Heart right ventricle (tissue), 16 donors: Measurements from ENCODE around the gene LARP4B. TPM values are rescaled to one million over a fixed set of nuclear protein-coding genes. Genes with fewer than 3 reads are reported as not detected.
"Not testable (repeated sequence)": the region's sequence is repeated elsewhere in the genome, so short reads cannot be mapped to it uniquely, and the experiment has no call there.

Experiments
- ATAC-seq, 8 donors: fragments of 200-7000 bp; cut with Tn5 transposase; one replicate each; pipeline ENCODE4 v1.9.1; 2020; ENCODE audit warnings: mild to moderate bottlenecking in 8 of 8, moderate library complexity in 8 of 8, moderate number of reproducible peaks in 1 of 8
- DNase-seq, 2 donors: peaks; one replicate each; pipeline ENCODE4 v3.0.0-alpha.2; 2020
- H3K27ac ChIP-seq, 10 donors: fragments of 200-600 bp; sonication (generic) in 2 of 10; one replicate each; pipeline versions ENCODE4 v1.5.0 to v1.8.0; 2020 to 2022; ENCODE audit warnings: mild to moderate bottlenecking in 3 of 10
- H3K27me3 ChIP-seq, 7 donors: fragments of 200-600 bp; one replicate each; pipeline ENCODE4 v1.8.0; 2021 to 2022; ENCODE audit warnings: mild to moderate bottlenecking in 2 of 7
- H3K36me3 ChIP-seq, 9 donors: fragments of 200-600 bp; sonication (generic) in 1 of 9; one replicate each; pipeline versions ENCODE4 v1.5.0 to v1.8.0; 2020 to 2022; ENCODE audit warnings: mild to moderate bottlenecking in 2 of 9
- H3K4me1 ChIP-seq, 9 donors: fragments of 200-600 bp; sonication (generic) in 1 of 9; one replicate each; pipeline versions ENCODE4 v1.5.0 to v1.8.0; 2020 to 2022; ENCODE audit warnings: mild to moderate bottlenecking in 4 of 9
- H3K4me3 ChIP-seq, 10 donors: fragments of 200-600 bp; sonication (generic) in 2 of 10; one replicate each; pipeline versions ENCODE4 v1.5.0 to v1.8.0; 2020 to 2022; ENCODE audit warnings: mild to moderate bottlenecking in 7 of 10, moderate library complexity in 2 of 10
- H3K9me3 ChIP-seq, 11 donors: fragments of 200-600 bp in 10 of 11; sonication (generic) in 2 of 11; one replicate each; pipeline versions ENCODE4 v1.5.0 to v1.8.0; 2013 to 2022; ENCODE audit warnings: mild to moderate bottlenecking in 2 of 11, control low read depth in 1 of 11, moderate library complexity in 1 of 11
- CTCF ChIP-seq, 9 donors: fragments of 200-600 bp; sonication (generic) in 2 of 9; IDR thresholded peaks; one replicate each; pipeline versions ENCODE4 v1.5.0 to v1.8.0; 2021 to 2022; ENCODE audit warnings: antibody characterized with exemption in 9 of 9, mild to moderate bottlenecking in 5 of 9, moderate library complexity in 1 of 9
- WGBS, 2 donors: extraction: QIAGEN DNeasy Blood & Tissue Kit; methylation state at CpG; one replicate each; pipeline ENCODE4 v1.1.7; 2013; ENCODE audit warnings: inconsistent platforms in 1 of 2; 5-methylcytosine and 5-hydroxymethylcytosine counted together
- intact Hi-C, 10 donors: fragments of 100-400 bp; cut with DNase I; formaldehyde crosslinking; loops; one replicate each; pipeline versions ENCODE4 v1.11.1 to v1.14.2; 2022
- polyA plus RNA-seq, 2 donors: library from polyadenylated mRNA; stranded (reverse); fragments of 200-250 nt; gene quantifications; one replicate each; pipeline ENCODE4 v1.2.3, GENCODE V29; 2013
- total RNA-seq, 10 donors: library from RNA; stranded (reverse); fragmentation: NEBNext Ultra II Directional in 3 of 10; extraction: Animal tissue kit (Norgen Biotek cat#: 25700) in 3 of 10; gene quantifications; one replicate each; pipeline versions ENCODE4 v1.2.1 to v1.2.4, GENCODE V29; 2021 to 2023
- donor health status: Arrhythmogenic right ventricular cardiomyopathy.
- donor health status: ischemic (EF 13 %, LVEDD 7.1; RV severe dilation, severe dysfunction).
- donor health status: healthy with polysubstance abuse.
- donor health status: DM: no; HTN: yes; CAD: no.
- donor health status: DM: no; HTN: no; CAD: no.
- donor health status: ischemic (EF 25% LVEDD 6.9; RV normal size, moderate dysfunction).
- donor health status: ischemic (EF 25% LVEDD 5.7; RV mildly dilated, moderate dysfunction).
- donor health status: healthy.
- donor health status: DM: yes; HTN: yes; CAD: no.
- donor health status: Ischemic cardiomyopathy.
- donor health status: ischemic (EF 35%, LVEDD 5.7; RV mildly dilated, moderate dysfunction).
- donor health status: nonischemic (EF 11% LVEDD 7.7; RV severe dilation, severe dysfunction).
- donor health status: DM: yes; HTN: yes; CAD: no.
- donor health status: PGD.
- donor health status: ischemic (EF 29% LVEDD 5.4; RV normal size, mild dysfunction).
- donor health status: nonischemic (EF 23%, LVEDD 6.1; RV moderate dilation, normal function).

LARP4B gene
- total and polyA plus RNA-seq, 12 donors, result 10.6 to 82.6 (median 61.9) TPM

GRCh38 chr10:938941-939678, 7.6 kb upstream of the LARP4B start:
- no peaks in the 10 kb centered on the region for H3K9me3 ChIP-seq
- no peak for DNase-seq
- 76 to 81% methylated on average over 10 of the region's 10 CpGs for WGBS, 2 donors
- no peak overlapping the region for H3K4me3 ChIP-seq
- ATAC-seq, result peak in 2 of 8 donors; percentile 30 to 44
- peaks cover 0 to 6% (median 0%) of the 10 kb centered on the region in 9 donors for H3K4me1 ChIP-seq
- no peaks in the 10 kb centered on the region for H3K36me3 ChIP-seq
- no peak for TF ChIP-seq CTCF (IDR thresholded peaks at IDR 0.05)
- intact Hi-C loops, result loop anchor here in 3 of 10 donors (5.0 to 10.0 kb wide), 4 partner anchors 46 to 116 kb away; partner anchors contain the start of genes GTPBP4 (in 2 of the 3), IDI1 (in 1 of the 3) and WDR37 (in 1 of the 3)
- no peaks in the 10 kb centered on the region for H3K27me3 ChIP-seq
- no peak overlapping the region for H3K27ac ChIP-seq

GRCh38 chr10:934746-935406, 3.4 kb upstream of the LARP4B start:
- H3K4me3 ChIP-seq, result no peak overlapping the region
- no peaks in the 10 kb centered on the region for H3K9me3 ChIP-seq
- 83 to 84% methylated on average over 15 of the region's 15 CpGs for WGBS, 2 donors
- H3K27ac ChIP-seq, result peak overlapping the region in 2 of 10 donors; percentile 25 to 59
- intact Hi-C loops, result loop anchor here in 6 of 10 donors (5.0 to 10.0 kb wide), 5 partner anchors 50 to 120 kb away; partner anchors contain the start of genes GTPBP4 (in 6 of the 6), IDI1 (in 1 of the 6) and WDR37 (in 1 of the 6)
- H3K4me1 ChIP-seq, result peaks cover 0 to 12% (median 7%) of the 10 kb centered on the region in 9 donors
- H3K27me3 ChIP-seq, result no peaks in the 10 kb centered on the region
- no peaks in the 10 kb centered on the region for H3K36me3 ChIP-seq
- no peak for TF ChIP-seq CTCF (IDR thresholded peaks at IDR 0.05)
- DNase-seq (no peak), ATAC-seq (no peak)

GRCh38 chr10:934165-934564, 2.7 kb upstream of the LARP4B start:
- DNase-seq, ATAC-seq, H3K27ac ChIP-seq, H3K27me3 ChIP-seq, H3K4me3 ChIP-seq, H3K36me3 ChIP-seq, H3K9me3 ChIP-seq: not testable (repeated sequence)
- peaks cover 0 to 19% (median 14%) of the 10 kb centered on the region in 9 donors for H3K4me1 ChIP-seq
- 90 to 96% methylated on average over 6 of the region's 6 CpGs for WGBS, 2 donors
- intact Hi-C loops, result loop anchor here in 6 of 10 donors (5.0 to 10.0 kb wide), 5 partner anchors 51 to 121 kb away; partner anchors contain the start of genes GTPBP4 (in 5 of the 6), IDI1 (in 1 of the 6) and WDR37 (in 1 of the 6)

- no peak for TF ChIP-seq CTCF (IDR thresholded peaks at IDR 0.05)
- ATAC-seq (peak in 1 of 8 donors; percentile 17), DNase-seq (peak in 1 of 2 donors; percentile 25)
- no peaks in the 10 kb centered on the region for H3K36me3 ChIP-seq
- peak overlapping the region in 8 of 10 donors; percentile 91 to 99 (median 98) for H3K27ac ChIP-seq
- H3K4me3 ChIP-seq, result peak overlapping the region in 5 of 10 donors; percentile 65 to 86 (median 75)
- intact Hi-C loops, result loop anchor here in 6 of 10 donors (5.0 to 10.0 kb wide), 5 partner anchors 52 to 122 kb away; partner anchors contain the start of genes GTPBP4 (in 5 of the 6), IDI1 (in 1 of the 6) and WDR37 (in 1 of the 6)
- H3K9me3 ChIP-seq, result no peaks in the 10 kb centered on the region
- 85 to 88% methylated on average over 28 of the region's 28 CpGs for WGBS, 2 donors
- no peaks in the 10 kb centered on the region for H3K27me3 ChIP-seq
- peaks cover 5 to 35% (median 27%) of the 10 kb centered on the region in 9 donors for H3K4me1 ChIP-seq
Observed at GRCh38 chr10:932589-932988, 1.1 kb upstream of the LARP4B start.
